Measurements from ENCODE around the gene ZNF726.
"Not testable (repeated sequence)": the region's sequence is repeated elsewhere in the genome, so short reads cannot be mapped to it uniquely, and the experiment has no call there.

DNA sequence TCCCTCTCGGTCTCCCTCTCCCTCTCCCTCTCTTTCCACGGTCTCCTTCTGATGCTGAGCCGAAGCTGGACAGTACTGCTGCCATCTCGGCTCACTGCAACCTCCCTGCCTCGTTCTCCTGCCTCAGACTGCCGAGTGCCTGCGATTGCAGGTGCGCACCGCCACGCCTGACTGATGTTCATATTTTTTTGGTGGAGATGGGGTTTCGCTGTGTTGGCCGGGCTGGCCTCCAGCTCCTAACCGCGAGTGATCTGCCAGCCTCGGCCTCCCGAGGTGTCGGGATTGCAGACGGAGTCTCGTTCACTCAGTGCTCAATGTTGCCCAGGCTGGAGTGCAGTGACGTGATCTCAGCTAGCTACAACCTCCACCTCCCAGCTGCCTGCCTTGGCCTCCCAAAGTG is 48.7 kb downstream of the ZNF726 start:
- TF ChIP-seq, protein P1, sequence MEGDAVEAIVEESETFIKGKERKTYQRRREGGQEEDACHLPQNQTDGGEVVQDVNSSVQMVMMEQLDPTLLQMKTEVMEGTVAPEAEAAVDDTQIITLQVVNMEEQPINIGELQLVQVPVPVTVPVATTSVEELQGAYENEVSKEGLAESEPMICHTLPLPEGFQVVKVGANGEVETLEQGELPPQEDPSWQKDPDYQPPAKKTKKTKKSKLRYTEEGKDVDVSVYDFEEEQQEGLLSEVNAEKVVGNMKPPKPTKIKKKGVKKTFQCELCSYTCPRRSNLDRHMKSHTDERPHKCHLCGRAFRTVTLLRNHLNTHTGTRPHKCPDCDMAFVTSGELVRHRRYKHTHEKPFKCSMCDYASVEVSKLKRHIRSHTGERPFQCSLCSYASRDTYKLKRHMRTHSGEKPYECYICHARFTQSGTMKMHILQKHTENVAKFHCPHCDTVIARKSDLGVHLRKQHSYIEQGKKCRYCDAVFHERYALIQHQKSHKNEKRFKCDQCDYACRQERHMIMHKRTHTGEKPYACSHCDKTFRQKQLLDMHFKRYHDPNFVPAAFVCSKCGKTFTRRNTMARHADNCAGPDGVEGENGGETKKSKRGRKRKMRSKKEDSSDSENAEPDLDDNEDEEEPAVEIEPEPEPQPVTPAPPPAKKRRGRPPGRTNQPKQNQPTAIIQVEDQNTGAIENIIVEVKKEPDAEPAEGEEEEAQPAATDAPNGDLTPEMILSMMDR (IDR thresholded peaks at IDR 0.05 in 4 of 5, conservative IDR thresholded peaks at IDR 0.05 in 1 of 5) = not testable (repeated sequence)
- TF ChIP-seq POLR2A (IDR thresholded peaks at IDR 0.05) = not testable (repeated sequence)

All from gastrocnemius medialis (tissue), 4 donors.